Panc1 (cell line): ENCODE data around the gene ZBTB7B. TPM values are rescaled to one million over a fixed set of nuclear protein-coding genes. Genes with fewer than 3 reads are reported as not detected.

ENCODE experiments used
- ATAC-seq: fragments of 200-7000 bp; cut with Tn5 transposase; 2 replicates; pipeline ENCODE4 v1.9.1; 2020; ENCODE audit warnings: mild to moderate bottlenecking, moderate library complexity
- BruUV-seq: library from RNA; stranded (reverse); fragments of 400-500 nt; replicated peaks from 2 replicates; lab custom pipeline; 2021; lab: Mats Ljungman, UMichigan
- CTCF ChIA-PET: fragments of 300-600 bp; sonication (Branson Sonifier 250); formaldehyde crosslinking; loops from one replicate; lab custom pipeline; 2022; ENCODE audit warnings: antibody characterized with exemption; lab: Charles Lee
- POLR2A ChIA-PET: fragments of 300-600 bp; sonication (Branson Sonifier 250); formaldehyde crosslinking; loops from one replicate; lab custom pipeline; 2022; ENCODE audit warnings: antibody characterized with exemption; lab: Charles Lee
- DNase-seq: peaks from one replicate; pipeline ENCODE4 v3.0.0-alpha.2; 2010; ENCODE audit warnings: low read depth, low spot score
- H3K27ac ChIP-seq: 2 replicates; pipeline ENCODE4 v1.5.1; 2011; ENCODE audit warnings: mild to moderate bottlenecking, low read length, inconsistent platforms
- H3K27me3 ChIP-seq: fragments of 200-500 bp; sonication (Bioruptor generic); 2 replicates; pipeline ENCODE4 v1.6.0; 2014; ENCODE audit warnings: low read length, inconsistent platforms; ENCODE audit not compliant: control insufficient read depth, insufficient read depth
- H3K36me3 ChIP-seq: fragments of 200-500 bp; sonication (Bioruptor generic); 2 replicates; pipeline ENCODE4 v1.5.1; 2014; ENCODE audit warnings: inconsistent platforms, mild to moderate bottlenecking, low read length, moderate library complexity; ENCODE audit not compliant: control insufficient read depth, insufficient read depth
- H3K4me1 ChIP-seq: 2 replicates; pipeline ENCODE4 v1.5.1; 2011; ENCODE audit warnings: inconsistent platforms, mild to moderate bottlenecking, low read length, moderate library complexity; ENCODE audit not compliant: control insufficient read depth, insufficient read depth
- H3K4me3 ChIP-seq, 2 experiments: 2 replicates each; pipeline ENCODE4 v1.5.1; 2011 to 2012; ENCODE audit warnings: low read depth in 2 of 2, low read length in 2 of 2, mild to moderate bottlenecking in 2 of 2, inconsistent platforms in 1 of 2, moderate library complexity in 1 of 2
- H3K9me3 ChIP-seq: fragments of 200-500 bp; sonication (Bioruptor generic); 2 replicates; pipeline ENCODE4 v1.5.1; 2014; ENCODE audit warnings: low read depth, mild to moderate bottlenecking, inconsistent platforms, low read length, moderate library complexity; ENCODE audit not compliant: control insufficient read depth, insufficient read depth
- CTCF ChIP-seq: fragments of 450-650 bp; IDR thresholded peaks from 2 replicates; pipeline ENCODE4 v1.5.1; 2017; ENCODE audit warnings: mild to moderate bottlenecking
- POLR2AphosphoS5 ChIP-seq: IDR thresholded peaks from 2 replicates; pipeline ENCODE4 v1.6.1; 2012; ENCODE audit warnings: mild to moderate bottlenecking, low read depth, low read length, moderate library complexity
- REST ChIP-seq, 2 experiments: IDR thresholded peaks; 2 replicates each; pipeline ENCODE4 v1.6.1; 2011 to 2012; ENCODE audit warnings: low read depth in 2 of 2, control low read depth in 1 of 2, low read length in 1 of 2, mild to moderate bottlenecking in 1 of 2, moderate library complexity in 1 of 2; ENCODE audit not compliant: insufficient read depth in 1 of 2
- SIN3A ChIP-seq: IDR thresholded peaks from 2 replicates; pipeline ENCODE4 v1.6.1; 2012; ENCODE audit warnings: low read depth, mild to moderate bottlenecking, low read length, moderate library complexity, borderline replicate concordance; ENCODE audit not compliant: insufficient read depth
- TCF7L2 ChIP-seq: IDR thresholded peaks from 2 replicates; pipeline ENCODE4 v1.6.1; 2011; ENCODE audit warnings: mild to moderate bottlenecking, low read depth, low read length, inconsistent platforms
- in situ Hi-C: cut with HindIII; loops from 2 replicates; pipeline ENCODE4 v1.10.0; 2016; ENCODE audit warnings: low sequenced_read_pairs, low pct_unique_long_range_greater_than_20kb
- intact Hi-C: fragments of 100-400 bp; cut with micrococcal nuclease; formaldehyde crosslinking; loops from one replicate; pipeline ENCODE4 v1.10.0; 2022; ENCODE audit not compliant: unreplicated experiment
- total RNA-seq: library from RNA; stranded (reverse); gene quantifications from one replicate; pipeline ENCODE4 v1.2.1, GENCODE V29; 2021; ENCODE audit not compliant: unreplicated experiment

Gene ZBTB7B
- total RNA-seq, 1 experiment from 2014 or later, result 55.8 TPM

- Histone ChIP-seq H3K4me3 (no peak overlapping the region), H3K36me3 (peaks cover 20% of the 10 kb centered on the region), H3K4me1 (peaks cover 43% of the 10 kb centered on the region), H3K27ac (peak overlapping the region; percentile 8; the same call in 1 of the 2 replicates), H3K27me3 (no peaks in the 10 kb centered on the region), H3K9me3 (no peaks in the 10 kb centered on the region)
- DNase-seq (no peak), ATAC-seq (no peak)
- in situ Hi-C loops (no loop called here), intact Hi-C loops (no loop called here)
- no peak for TF ChIP-seq CTCF
- TF ChIP-seq REST (IDR thresholded peaks at IDR 0.05; ENCODE audit: insufficient read depth in 1 of 2, low read depth in 2 of 2, low read length in 1 of 2), result no peak
- TF ChIP-seq SIN3A, result no peak
- no peak for TF ChIP-seq TCF7L2
- TF ChIP-seq POLR2AphosphoS5, result no peak
- ChIA-PET POLR2A (interaction anchor here (0.6 kb wide), 1 partner anchor 56 kb away, joined by 4 read pairs; no protein-coding TSS in a partner anchor), CTCF (no interaction called here)
- no TSS peak for BruUV-seq
These were observed 38.2 kb upstream of the ZBTB7B start for GRCh38 chr1:154964359-154964758.

- H3K36me3 ChIP-seq, result peaks cover 17% of the 10 kb centered on the region
- peaks cover 42% of the 10 kb centered on the region for H3K4me1 ChIP-seq
- no TSS peak for BruUV-seq
- ChIA-PET CTCF (no interaction called here), POLR2A (interaction anchor here (0.6 kb wide), 2 partner anchors 95 to 113 kb away, joined by 5 to 12 read pairs; partner anchors contain the start of gene EFNA3)
- ATAC-seq (no peak), DNase-seq (no peak)
- in situ Hi-C loops, result no loop called here
- no peaks in the 10 kb centered on the region for H3K27me3 ChIP-seq
- no peaks in the 10 kb centered on the region for H3K9me3 ChIP-seq
- no peak overlapping the region for H3K27ac ChIP-seq
- no peak overlapping the region for H3K4me3 ChIP-seq
- intact Hi-C loops, result no loop called here
- TF ChIP-seq POLR2AphosphoS5 (no peak), REST (IDR thresholded peaks at IDR 0.05; ENCODE audit: insufficient read depth in 1 of 2, low read depth in 2 of 2, low read length in 1 of 2) (no peak), TCF7L2 (no peak), CTCF (no peak), SIN3A (no peak)
These were observed 36.5 kb upstream of the ZBTB7B start for GRCh38 chr1:154966111-154966510.
